Measurements from ENCODE around the gene SC5D.

DNA sequence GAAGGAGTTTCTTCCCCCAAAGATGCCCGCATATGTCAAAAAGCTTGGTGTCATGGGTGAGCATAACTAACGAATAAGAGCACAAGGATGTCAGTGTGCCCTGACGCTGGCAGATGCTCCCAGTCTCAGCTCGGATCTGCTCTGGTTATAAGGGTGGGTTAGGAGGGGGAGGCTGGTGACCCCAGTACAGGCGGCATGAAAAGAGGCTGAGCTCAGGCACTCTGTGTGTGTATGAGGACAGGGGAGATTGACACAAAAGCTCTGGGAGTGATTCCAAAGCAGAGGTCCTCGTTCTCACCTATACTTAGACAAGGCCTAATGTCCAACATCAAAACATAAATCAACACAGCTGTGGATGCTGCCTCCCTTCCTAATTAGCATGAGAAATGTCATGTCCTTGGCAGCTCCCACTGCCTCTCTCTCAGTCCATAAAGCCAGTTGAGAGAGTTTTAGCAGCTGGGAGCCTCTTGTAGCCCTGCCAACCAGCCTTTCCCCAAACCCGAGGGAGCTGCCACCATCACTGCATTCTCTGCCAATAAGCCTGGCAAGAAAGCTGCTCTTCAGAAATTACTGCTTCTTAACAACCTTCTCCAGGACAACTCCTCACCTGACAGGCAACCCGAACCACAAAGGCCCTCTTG lies 59.8 kb downstream of the SC5D start:
- TF ChIP-seq CTCF (conservative IDR thresholded peaks at IDR 0.05; ENCODE audit: low read depth, low read length) (no peak), EZH2 (IDR thresholded peaks at IDR 0.05; ENCODE audit: borderline replicate concordance, low read depth, low read length, poor library complexity, severe bottlenecking) (no peak)

Measured in A673 (cell line).